ENCODE data around the gene SART1. TPM values are rescaled to one million over a fixed set of nuclear protein-coding genes. Genes with fewer than 3 reads are reported as not detected.
"Not testable (repeated sequence)": the region's sequence is repeated elsewhere in the genome, so short reads cannot be mapped to it uniquely, and the experiment has no call there.

SART1 gene
- total and polyA plus RNA-seq, 3 experiments from 2014 or later = 50.1 to 70.2 (median 69.9) TPM

DNA sequence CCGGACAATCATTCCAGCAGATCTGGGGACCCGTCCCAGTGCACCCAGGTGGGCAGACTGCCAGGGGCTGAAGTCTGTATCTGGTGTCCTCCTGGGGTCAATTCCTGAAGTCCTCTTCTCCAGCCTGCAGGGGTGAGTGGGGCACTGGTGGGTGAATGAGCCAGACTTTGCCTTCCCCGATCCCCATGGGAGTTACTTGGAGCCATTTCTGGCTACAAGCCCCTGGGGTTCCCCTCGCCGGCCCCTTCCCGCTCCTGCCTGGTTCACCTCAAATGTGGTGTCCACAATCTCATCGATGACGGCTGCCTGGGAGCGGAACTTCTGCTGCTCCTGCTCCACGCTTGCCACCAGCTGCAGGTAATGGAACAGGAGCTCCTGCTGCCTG lies 55.3 kb downstream of the SART1 start:
- Mint-ChIP-seq H3K4me1 (peaks cover 0 to 2% (median 0%) of the 10 kb centered on the region in 3 donors), H3K27ac (no peak overlapping the region), H3K36me3 (no peaks in the 10 kb centered on the region), H3K9me3 (no peaks in the 10 kb centered on the region), H3K27me3 (peaks cover 11 to 18% of the 10 kb centered on the region in 2 donors), H3K4me3 (no peak overlapping the region)
- no peak for DNase-seq
- Histone ChIP-seq H3K36me3 (ENCODE audit: insufficient read depth, low read length) (no peaks in the 10 kb centered on the region), H3K4me1 (ENCODE audit: insufficient read depth, low read length) (no peaks in the 10 kb centered on the region), H3K4me3 (ENCODE audit: low read length) (no peak overlapping the region), H3K27ac (ENCODE audit: low read depth, low read length) (no peak overlapping the region), H3K27me3 (ENCODE audit: insufficient read depth, low read length, poor library complexity, severe bottlenecking) (peaks cover 13% of the 10 kb centered on the region), H3K9me3 (ENCODE audit: low read length) (no peaks in the 10 kb centered on the region)
- ChIA-PET CTCF (no interaction called here), POLR2A (no interaction called here)

- Mint-ChIP-seq H3K4me3 (no peak overlapping the region), H3K4me1 (peaks cover 0 to 4% (median under 1%) of the 10 kb centered on the region in 3 donors), H3K9me3 (no peaks in the 10 kb centered on the region), H3K27me3 (peaks cover 11 to 15% of the 10 kb centered on the region in 2 donors), H3K27ac (no peak overlapping the region), H3K36me3 (no peaks in the 10 kb centered on the region)
- Histone ChIP-seq H3K4me1 (ENCODE audit: insufficient read depth, low read length) (peaks cover 2% of the 10 kb centered on the region), H3K27me3 (ENCODE audit: insufficient read depth, low read length, poor library complexity, severe bottlenecking) (peaks cover 8% of the 10 kb centered on the region), H3K27ac (ENCODE audit: low read depth, low read length) (no peak overlapping the region), H3K9me3 (ENCODE audit: low read length) (no peaks in the 10 kb centered on the region), H3K36me3 (ENCODE audit: insufficient read depth, low read length) (no peaks in the 10 kb centered on the region), H3K4me3 (ENCODE audit: low read length) (no peak overlapping the region)
- CTCF ChIA-PET = no interaction called here
- POLR2A ChIA-PET = no interaction called here
- DNase-seq = no peak
These were observed 55.8 kb downstream of the SART1 start for GRCh38 chr11:66017321-66017720.

DNA sequence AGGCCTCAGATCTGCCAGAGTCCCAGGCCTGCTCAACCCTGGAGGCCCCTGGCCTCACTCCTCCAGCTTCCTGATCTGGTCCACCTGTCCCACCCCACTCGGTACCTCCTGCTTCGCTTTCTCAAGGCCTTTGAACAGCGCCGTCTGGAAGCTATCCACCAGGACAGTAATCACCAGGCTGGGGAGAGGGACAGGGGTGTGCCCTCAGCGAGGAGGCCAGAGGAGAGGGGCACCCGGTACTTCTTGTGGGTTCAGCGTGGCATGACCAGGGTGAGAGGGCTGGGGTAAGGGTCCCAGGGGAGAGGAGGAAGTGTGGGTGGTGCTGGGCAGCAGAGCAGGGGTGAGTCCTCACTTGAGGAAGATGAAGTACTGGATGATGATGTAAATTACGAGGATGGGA lies 58.7 kb downstream of the SART1 start:
- Histone ChIP-seq H3K4me3 (ENCODE audit: low read length) (no peak overlapping the region), H3K9me3 (ENCODE audit: low read length) (no peaks in the 10 kb centered on the region), H3K4me1 (ENCODE audit: insufficient read depth, low read length) (peaks cover 7% of the 10 kb centered on the region), H3K27ac (ENCODE audit: low read depth, low read length) (no peak overlapping the region), H3K27me3 (ENCODE audit: insufficient read depth, low read length, poor library complexity, severe bottlenecking) (no peaks in the 10 kb centered on the region), H3K36me3 (ENCODE audit: insufficient read depth, low read length) (no peaks in the 10 kb centered on the region)
- Mint-ChIP-seq H3K9me3 (no peaks in the 10 kb centered on the region), H3K27ac (no peak overlapping the region), H3K27me3 (peaks cover under 1 to 8% of the 10 kb centered on the region in 2 donors), H3K4me3 (no peak overlapping the region), H3K4me1 (peaks cover 5 to 9% (median 6%) of the 10 kb centered on the region in 3 donors), H3K36me3 (no peaks in the 10 kb centered on the region)
- no peak for DNase-seq
- ChIA-PET POLR2A (no interaction called here), CTCF (no interaction called here)

DNA sequence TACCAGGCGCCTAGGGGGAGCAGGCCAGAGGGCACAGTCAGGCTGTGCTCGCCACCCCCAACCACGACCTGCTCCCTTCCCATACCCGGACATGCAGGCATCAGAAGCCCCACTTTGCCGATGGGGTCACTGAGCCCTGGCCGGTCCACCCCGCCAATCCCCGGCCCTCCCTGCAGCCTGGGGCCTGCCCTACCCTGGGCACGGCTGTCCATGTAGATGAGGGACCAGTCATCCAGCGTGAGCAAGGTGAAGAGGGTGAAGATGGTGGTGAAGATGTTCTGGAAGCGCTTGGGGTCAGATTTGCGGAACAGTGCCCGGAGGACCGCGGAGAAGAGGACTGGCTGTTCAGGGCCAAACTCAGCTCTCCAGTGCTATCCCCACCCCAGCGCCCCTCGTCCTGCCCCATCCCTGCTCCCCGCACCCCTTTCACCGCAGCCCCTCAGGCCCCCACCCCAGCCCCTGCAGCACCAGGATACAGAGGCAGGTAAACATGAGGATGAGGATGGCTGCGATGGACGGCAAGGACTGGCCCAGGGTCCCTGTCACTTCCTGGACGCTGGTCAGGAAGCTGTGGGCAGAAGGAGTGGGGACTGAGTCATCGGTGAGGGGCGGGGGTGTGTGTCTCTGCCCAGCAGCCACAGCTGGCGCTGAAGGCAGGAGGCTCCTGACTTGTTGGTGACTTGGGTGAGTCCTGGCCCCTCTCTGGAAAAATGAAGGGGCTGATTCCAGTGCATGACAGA lies 59.3 kb downstream of the SART1 start:
- Histone ChIP-seq H3K4me1 (ENCODE audit: insufficient read depth, low read length) (peaks cover 7% of the 10 kb centered on the region), H3K27ac (ENCODE audit: low read depth, low read length) (no peak overlapping the region), H3K4me3 (ENCODE audit: low read length) (no peak overlapping the region), H3K27me3 (ENCODE audit: insufficient read depth, low read length, poor library complexity, severe bottlenecking) (no peaks in the 10 kb centered on the region), H3K36me3 (ENCODE audit: insufficient read depth, low read length) (no peaks in the 10 kb centered on the region), H3K9me3 (ENCODE audit: low read length) (no peaks in the 10 kb centered on the region)
- peaks cover 2 to 8% of the 10 kb centered on the region in 2 donors for H3K27me3 Mint-ChIP-seq
- H3K9me3 Mint-ChIP-seq = no peaks in the 10 kb centered on the region
- no peak overlapping the region for H3K4me3 Mint-ChIP-seq
- CTCF ChIA-PET = no interaction called here
- POLR2A ChIA-PET = no interaction called here
- H3K36me3 Mint-ChIP-seq = no peaks in the 10 kb centered on the region
- H3K27ac Mint-ChIP-seq = no peak overlapping the region
- H3K4me1 Mint-ChIP-seq = peaks cover 5 to 9% (median 6%) of the 10 kb centered on the region in 3 donors
- no peak for DNase-seq

DNA sequence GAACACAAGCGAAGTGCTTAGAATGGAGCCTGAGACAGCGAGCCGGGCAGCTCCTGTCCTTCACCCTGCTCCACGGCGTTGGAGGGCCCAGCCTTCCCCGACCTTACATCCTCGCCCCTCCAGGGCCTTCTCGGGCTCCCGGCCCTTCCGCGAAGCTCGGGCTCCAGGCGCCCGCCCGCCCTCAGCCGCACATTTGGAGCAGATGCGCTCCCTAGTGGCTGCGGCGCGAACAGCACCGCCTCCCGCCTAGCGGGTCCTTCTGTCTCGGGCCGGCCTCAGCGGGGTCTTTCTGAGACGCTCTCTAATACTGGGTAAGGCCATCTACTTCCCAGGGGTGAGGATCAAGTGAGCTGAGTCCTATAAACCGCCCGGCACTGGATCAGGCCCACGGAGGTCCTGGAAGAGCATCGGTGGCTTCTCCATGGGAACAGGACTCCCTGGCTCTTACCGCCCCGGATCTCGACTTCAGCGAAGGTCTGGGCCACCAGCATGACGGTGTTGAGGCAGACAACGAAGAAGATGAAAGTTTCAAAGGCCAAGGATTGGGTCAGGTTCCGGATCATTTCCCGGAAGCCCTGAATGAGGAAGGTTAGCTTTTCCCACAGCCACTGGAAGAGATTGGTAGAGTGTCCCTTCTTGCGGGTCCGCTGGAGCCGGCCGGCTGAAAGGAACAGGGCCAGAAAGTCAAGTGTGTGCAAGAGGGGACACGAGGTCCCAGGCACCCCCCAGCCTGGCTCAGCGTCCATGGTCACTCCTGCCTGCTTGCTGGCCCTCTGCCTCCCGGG lies 61.1 kb downstream of the SART1 start:
- no peak overlapping the region for H3K27ac ChIP-seq (ENCODE audit: low read depth, low read length)
- CTCF ChIA-PET = interaction anchor here (0.6 to 2.2 kb wide), 31 partner anchors 8 to 434 kb away, joined by 3 to 22 read pairs (median 4); partner anchors contain the start of genes BANF1, CCDC85B, CST6 and FIBP
- Mint-ChIP-seq H3K36me3 (no peaks in the 10 kb centered on the region), H3K27ac (no peak overlapping the region), H3K27me3 (peaks cover 3 to 8% of the 10 kb centered on the region in 2 donors), H3K4me3 (peak overlapping the region in 5 of 7 donors; percentile 27 to 51 (median 28)), H3K4me1 (peaks cover 5 to 9% (median 6%) of the 10 kb centered on the region in 3 donors), H3K9me3 (no peaks in the 10 kb centered on the region)
- peaks cover 7% of the 10 kb centered on the region for H3K4me1 ChIP-seq (ENCODE audit: insufficient read depth, low read length)
- no peak overlapping the region for H3K4me3 ChIP-seq (ENCODE audit: low read length)
- H3K27me3 ChIP-seq (ENCODE audit: insufficient read depth, low read length, poor library complexity, severe bottlenecking) = no peaks in the 10 kb centered on the region
- POLR2A ChIA-PET = interaction anchor here (0.6 to 1.1 kb wide), 3 partner anchors 11 to 311 kb away, joined by 3 to 17 read pairs (median 7); no protein-coding TSS in a partner anchor
- H3K36me3 ChIP-seq (ENCODE audit: insufficient read depth, low read length) = no peaks in the 10 kb centered on the region
- peak; percentile 63 to 80 (median 71) for DNase-seq
- no peaks in the 10 kb centered on the region for H3K9me3 ChIP-seq (ENCODE audit: low read length)

GRCh38 chr11:66023186-66023440 lies 61.6 kb downstream of the SART1 start:
- H3K4me3 Mint-ChIP-seq; H3K4me3 ChIP-seq (ENCODE audit: low read length); H3K4me1 Mint-ChIP-seq; H3K36me3 ChIP-seq (ENCODE audit: insufficient read depth, low read length); H3K27me3 ChIP-seq (ENCODE audit: insufficient read depth, low read length, poor library complexity, severe bottlenecking); H3K27ac Mint-ChIP-seq; H3K36me3 Mint-ChIP-seq; POLR2A ChIA-PET; H3K9me3 Mint-ChIP-seq; H3K27me3 Mint-ChIP-seq; H3K9me3 ChIP-seq (ENCODE audit: low read length); H3K27ac ChIP-seq (ENCODE audit: low read depth, low read length); H3K4me1 ChIP-seq (ENCODE audit: insufficient read depth, low read length); DNase-seq: not testable (repeated sequence)
- CTCF ChIA-PET = interaction anchor here (1.2 to 2.2 kb wide), 18 partner anchors 7 to 435 kb away, joined by 3 to 22 read pairs (median 5); partner anchors contain the start of genes CCDC85B, CST6, FIBP and KAT5

- Histone ChIP-seq H3K27me3 (ENCODE audit: insufficient read depth, low read length, poor library complexity, severe bottlenecking) (no peaks in the 10 kb centered on the region), H3K4me1 (ENCODE audit: insufficient read depth, low read length) (peaks cover 7% of the 10 kb centered on the region), H3K36me3 (ENCODE audit: insufficient read depth, low read length) (no peaks in the 10 kb centered on the region), H3K4me3 (ENCODE audit: low read length) (no peak within 1 kb of the TSS), H3K9me3 (ENCODE audit: low read length) (no peaks in the 10 kb centered on the region), H3K27ac (ENCODE audit: low read depth, low read length) (no peak within 1 kb of the TSS)
- H3K4me1 Mint-ChIP-seq = peaks cover 5 to 8% (median 6%) of the 10 kb centered on the region in 3 donors
- POLR2A ChIA-PET = no interaction called here
- H3K27ac Mint-ChIP-seq = peak within 1 kb of the TSS in 1 of 8 donors; percentile 47
- CTCF ChIA-PET = interaction anchor here (1.0 to 1.2 kb wide), 2 partner anchors 142 to 314 kb away, joined by 3 read pairs; partner anchors contain the start of gene KAT5
- DNase-seq = no peak
- peaks cover 3 to 8% of the 10 kb centered on the region in 2 donors for H3K27me3 Mint-ChIP-seq
- H3K9me3 Mint-ChIP-seq = no peaks in the 10 kb centered on the region
- H3K4me3 Mint-ChIP-seq = peak within 1 kb of the TSS in 1 of 7 donors; percentile 68
- no peaks in the 10 kb centered on the region for H3K36me3 Mint-ChIP-seq
These were observed 64.5 kb downstream of the SART1 start, which contains the start of gene CATSPER1 for GRCh38 chr11:66026017-66026529. TSS of gene CATSPER1 (minus strand) at chr11:66026479. CDS start at chr11:66026379, 100 bp downstream.

All from CD8-positive, alpha-beta memory T cell (primary cell).